ENCODE measurements around the gene HORMAD2.

The HORMAD2 gene

DNA sequence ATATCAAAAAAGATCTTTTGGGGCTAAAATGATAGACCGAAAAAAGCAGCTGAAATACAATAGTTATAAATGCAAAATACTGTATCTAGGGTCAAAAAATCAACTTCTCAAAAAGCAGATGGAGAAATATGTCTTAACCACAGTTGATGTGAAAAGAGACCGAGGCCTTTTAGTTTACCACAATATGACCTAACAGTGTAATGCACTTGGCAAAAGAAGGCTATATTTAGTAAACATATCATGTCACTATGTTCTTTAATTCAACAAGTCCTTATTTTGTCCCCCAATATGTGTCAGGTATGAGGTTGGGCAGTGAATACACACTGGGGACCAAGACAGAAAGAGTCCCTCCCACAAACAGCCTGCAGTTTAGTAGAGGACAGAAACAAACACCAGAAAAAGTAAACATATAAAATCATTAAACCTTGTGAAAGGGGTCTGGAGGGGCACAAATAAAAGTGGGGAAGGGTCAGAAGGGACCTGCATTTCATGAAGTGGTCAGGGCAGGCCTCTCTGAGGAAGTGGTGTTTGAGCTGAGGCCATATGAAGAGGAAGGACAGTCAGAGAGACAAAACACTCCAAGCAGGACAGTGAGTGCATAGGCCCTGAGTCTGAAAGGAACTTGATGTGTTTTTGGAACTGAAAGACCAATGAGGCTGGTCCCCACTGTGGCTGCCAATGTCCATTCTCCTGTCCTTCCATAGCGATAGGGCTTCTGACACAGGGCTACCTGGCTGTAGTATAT lies 112.9 kb downstream of the HORMAD2 start:
- TF ChIP-seq, protein P1, sequence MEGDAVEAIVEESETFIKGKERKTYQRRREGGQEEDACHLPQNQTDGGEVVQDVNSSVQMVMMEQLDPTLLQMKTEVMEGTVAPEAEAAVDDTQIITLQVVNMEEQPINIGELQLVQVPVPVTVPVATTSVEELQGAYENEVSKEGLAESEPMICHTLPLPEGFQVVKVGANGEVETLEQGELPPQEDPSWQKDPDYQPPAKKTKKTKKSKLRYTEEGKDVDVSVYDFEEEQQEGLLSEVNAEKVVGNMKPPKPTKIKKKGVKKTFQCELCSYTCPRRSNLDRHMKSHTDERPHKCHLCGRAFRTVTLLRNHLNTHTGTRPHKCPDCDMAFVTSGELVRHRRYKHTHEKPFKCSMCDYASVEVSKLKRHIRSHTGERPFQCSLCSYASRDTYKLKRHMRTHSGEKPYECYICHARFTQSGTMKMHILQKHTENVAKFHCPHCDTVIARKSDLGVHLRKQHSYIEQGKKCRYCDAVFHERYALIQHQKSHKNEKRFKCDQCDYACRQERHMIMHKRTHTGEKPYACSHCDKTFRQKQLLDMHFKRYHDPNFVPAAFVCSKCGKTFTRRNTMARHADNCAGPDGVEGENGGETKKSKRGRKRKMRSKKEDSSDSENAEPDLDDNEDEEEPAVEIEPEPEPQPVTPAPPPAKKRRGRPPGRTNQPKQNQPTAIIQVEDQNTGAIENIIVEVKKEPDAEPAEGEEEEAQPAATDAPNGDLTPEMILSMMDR (IDR thresholded peaks at IDR 0.05; ENCODE audit: low read depth, low read length) = no peak
- H3K4me3 ChIP-seq (ENCODE audit: low read depth, low read length) = no peak overlapping the region
- in situ Hi-C loops (cut with HindIII; ENCODE audit: low sequenced_read_pairs) = no loop called here
- no peak for DNase-seq (ENCODE audit: low read depth, low spot score)

DNA sequence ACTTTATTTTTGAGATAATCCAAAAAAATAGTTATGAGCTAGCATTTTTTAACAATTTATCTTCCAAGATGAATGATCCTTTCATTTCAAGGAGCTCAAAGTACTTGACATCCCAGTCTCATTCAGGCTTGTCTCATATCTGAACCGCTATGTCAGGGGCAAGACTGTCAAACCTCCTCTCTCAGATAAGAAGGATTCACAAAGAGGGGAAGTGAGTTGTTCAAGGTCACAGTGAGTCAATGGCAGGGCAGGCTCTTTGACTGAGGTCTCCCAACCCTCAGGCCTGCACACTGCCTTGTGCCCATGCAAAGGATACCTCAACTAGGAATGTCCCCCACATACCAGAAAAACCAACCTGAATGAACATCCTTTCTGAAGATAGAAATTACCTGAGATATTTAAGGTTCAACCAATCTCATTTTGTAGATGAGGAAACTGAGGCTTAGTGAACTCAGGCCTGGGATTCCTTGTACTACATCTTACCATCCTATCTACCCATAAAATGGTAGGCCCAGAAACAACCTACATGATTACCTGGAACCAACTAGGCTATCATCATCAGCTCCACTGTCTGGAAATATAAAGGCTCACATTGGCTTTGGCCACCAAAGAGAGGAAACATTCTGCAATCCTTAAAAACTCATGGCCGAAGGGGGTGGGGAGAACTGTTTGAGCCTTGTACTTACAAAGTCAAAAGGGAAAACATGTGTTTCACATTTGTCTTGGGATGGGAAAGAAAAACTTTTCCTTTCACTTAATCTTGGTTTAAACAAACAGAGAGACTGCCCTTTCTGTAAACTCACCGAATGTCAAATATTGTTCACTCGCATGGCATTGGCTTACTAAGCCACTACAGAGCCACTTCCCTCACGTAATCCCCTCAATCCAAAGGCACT lies 115.2 kb downstream of the HORMAD2 start:
- DNase-seq (ENCODE audit: low read depth, low spot score) = no peak
- H3K4me3 ChIP-seq (ENCODE audit: low read depth, low read length) = no peak overlapping the region
- TF ChIP-seq, protein P1 (IDR thresholded peaks at IDR 0.05; ENCODE audit: low read depth, low read length) = no peak
- in situ Hi-C loops (cut with HindIII; ENCODE audit: low sequenced_read_pairs) = no loop called here

DNA sequence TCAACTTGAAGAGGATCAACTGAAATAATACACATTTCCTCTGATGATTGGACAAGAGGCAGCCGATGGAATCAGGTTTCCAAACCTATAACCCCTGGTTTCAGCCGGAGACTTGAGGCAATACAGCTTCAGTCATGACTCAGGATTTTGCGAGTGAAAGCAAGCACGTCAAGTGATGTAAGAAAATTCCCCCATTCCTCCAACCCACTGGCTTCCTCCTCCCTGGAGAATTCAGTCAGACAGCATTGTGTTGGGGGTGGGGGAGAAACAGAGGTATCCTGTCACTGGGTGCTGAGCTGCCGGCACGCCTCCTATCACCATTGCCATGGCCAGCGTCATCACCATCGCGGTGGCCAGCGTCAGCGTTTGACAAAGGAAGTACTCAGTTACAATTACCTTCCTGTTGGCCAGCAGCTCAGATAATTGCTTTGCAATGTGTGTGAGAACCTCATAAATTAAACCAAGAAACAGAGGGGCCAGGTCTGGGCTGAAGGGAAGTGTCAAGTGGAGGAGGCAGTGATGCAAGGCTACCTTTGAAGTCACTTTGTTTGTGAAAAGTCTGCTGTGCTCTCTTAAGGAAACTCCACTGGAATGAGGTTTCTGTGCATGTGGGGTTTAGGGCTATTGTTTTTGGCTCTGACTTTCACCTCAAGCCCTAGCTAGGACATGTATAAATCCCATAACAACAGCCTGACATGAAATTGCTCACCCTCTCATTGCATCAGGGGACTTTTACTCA lies 116.0 kb downstream of the HORMAD2 start:
- DNase-seq (ENCODE audit: low read depth, low spot score) = peak; percentile 100
- TF ChIP-seq, protein P1 (IDR thresholded peaks at IDR 0.05; ENCODE audit: low read depth, low read length) = no peak
- no peak overlapping the region for H3K4me3 ChIP-seq (ENCODE audit: low read depth, low read length)
- in situ Hi-C loops (cut with HindIII; ENCODE audit: low sequenced_read_pairs) = no loop called here

DNA sequence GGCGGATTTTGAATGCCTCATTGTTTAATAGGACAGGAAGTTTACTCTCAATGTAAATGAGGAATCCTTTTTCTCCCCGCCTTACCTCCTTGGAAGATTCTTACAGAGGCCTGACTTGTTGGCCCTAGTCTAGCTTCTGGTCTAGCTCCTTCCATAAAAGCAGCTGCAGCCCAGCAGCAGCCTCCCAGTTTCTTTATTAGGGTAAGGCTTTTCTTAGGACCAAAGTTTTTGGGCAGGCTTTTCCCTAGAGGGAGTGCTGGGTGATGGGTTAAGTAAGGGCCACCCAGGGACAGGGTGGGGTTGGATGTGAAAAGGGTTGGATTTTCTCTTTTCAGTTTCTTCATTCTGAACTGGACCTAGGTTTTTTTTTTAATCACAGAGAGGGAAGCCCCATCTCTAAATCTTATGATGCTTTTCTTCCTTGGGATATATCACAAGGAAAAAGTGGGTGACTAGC lies 116.6 kb downstream of the HORMAD2 start:
- in situ Hi-C loops (cut with HindIII; ENCODE audit: low sequenced_read_pairs) = no loop called here
- TF ChIP-seq, protein P1 (IDR thresholded peaks at IDR 0.05; ENCODE audit: low read depth, low read length) = no peak
- H3K4me3 ChIP-seq (ENCODE audit: low read depth, low read length) = no peak overlapping the region
- no peak for DNase-seq (ENCODE audit: low read depth, low spot score)

DNA sequence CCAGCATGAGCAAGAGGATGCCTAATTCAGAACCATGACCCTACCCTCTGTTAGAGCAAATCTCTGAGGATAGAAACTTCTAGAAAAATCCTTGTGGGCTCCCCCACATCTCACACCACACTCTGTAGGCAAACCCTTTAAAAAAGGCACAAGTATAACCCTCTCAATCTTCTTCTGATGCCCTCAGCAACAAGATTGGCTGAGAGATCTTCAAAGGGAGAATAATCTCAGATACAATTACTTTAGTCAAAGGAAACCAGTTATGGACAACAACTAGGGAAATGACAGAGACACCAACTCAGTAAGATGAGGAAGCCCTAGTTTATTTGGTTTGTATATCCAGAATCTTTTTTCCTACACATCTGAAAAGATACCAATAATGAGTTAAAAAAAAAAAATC lies 117.1 kb downstream of the HORMAD2 start:
- DNase-seq (ENCODE audit: low read depth, low spot score) = no peak
- H3K4me3 ChIP-seq (ENCODE audit: low read depth, low read length) = no peak overlapping the region
- in situ Hi-C loops (cut with HindIII; ENCODE audit: low sequenced_read_pairs) = no loop called here
- TF ChIP-seq, protein P1 (IDR thresholded peaks at IDR 0.05; ENCODE audit: low read depth, low read length) = no peak

DNA sequence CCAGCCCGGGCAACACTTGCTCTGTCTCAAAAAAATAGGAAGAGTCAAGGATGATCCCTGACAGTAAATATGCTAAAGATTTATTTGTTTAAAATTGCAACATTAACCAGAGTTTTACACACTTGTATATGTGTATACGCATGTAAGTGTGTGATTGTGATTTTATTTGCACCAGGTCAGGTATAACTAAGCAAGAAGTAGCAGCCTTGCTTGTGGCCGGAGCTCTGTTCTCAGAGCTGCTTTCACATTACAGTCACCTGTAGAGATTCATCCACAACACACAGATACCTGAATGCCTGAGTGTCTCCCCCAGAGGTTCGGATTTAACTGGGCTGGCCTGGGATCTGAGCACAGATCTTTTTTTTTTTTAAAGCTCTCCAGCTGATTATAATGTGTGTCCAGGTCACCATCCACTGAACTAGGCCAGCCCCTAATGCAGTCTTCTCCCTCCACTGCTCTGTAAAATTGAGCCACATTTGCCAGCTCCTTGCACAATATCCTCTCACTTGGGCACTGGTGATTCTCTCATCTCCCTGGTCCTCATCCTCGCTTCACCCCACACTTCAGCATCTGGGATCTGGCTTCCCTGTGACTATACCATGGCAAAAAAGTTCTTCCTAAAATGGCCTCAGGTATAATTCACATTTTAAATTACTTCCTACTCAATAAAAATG lies 118.0 kb downstream of the HORMAD2 start:
- TF ChIP-seq, protein P1 (IDR thresholded peaks at IDR 0.05; ENCODE audit: low read depth, low read length) = no peak
- H3K4me3 ChIP-seq (ENCODE audit: low read depth, low read length) = no peak overlapping the region
- DNase-seq (ENCODE audit: low read depth, low spot score) = no peak
- in situ Hi-C loops (cut with HindIII; ENCODE audit: low sequenced_read_pairs) = no loop called here

Data from astrocyte of the spinal cord (primary cell).